Stimulated activated CD4-positive, alpha-beta T cell treated with anti-CD3 and anti-CD28 coated beads, TNF-alpha, amount 100 ng/mL, for 4 hours (primary cell): ENCODE data around the gene PRSS56.
A peak's percentile ranks its signal among the peaks of the same experiment; 100 is the strongest.
"Not testable (repeated sequence)": the region's sequence is repeated elsewhere in the genome, so short reads cannot be mapped to it uniquely, and the experiment has no call there.

Source experiments
- DNase-seq, 3 experiments: peaks; one replicate each; pipeline ENCODE4 v3.0.0-alpha.2; 2020; ENCODE audit warnings: low read depth in 3 of 3

Gene PRSS56

GRCh38 chr2:232541961-232542714 lies 21.9 kb downstream of the PRSS56 start:
- no peak for DNase-seq

DNA sequence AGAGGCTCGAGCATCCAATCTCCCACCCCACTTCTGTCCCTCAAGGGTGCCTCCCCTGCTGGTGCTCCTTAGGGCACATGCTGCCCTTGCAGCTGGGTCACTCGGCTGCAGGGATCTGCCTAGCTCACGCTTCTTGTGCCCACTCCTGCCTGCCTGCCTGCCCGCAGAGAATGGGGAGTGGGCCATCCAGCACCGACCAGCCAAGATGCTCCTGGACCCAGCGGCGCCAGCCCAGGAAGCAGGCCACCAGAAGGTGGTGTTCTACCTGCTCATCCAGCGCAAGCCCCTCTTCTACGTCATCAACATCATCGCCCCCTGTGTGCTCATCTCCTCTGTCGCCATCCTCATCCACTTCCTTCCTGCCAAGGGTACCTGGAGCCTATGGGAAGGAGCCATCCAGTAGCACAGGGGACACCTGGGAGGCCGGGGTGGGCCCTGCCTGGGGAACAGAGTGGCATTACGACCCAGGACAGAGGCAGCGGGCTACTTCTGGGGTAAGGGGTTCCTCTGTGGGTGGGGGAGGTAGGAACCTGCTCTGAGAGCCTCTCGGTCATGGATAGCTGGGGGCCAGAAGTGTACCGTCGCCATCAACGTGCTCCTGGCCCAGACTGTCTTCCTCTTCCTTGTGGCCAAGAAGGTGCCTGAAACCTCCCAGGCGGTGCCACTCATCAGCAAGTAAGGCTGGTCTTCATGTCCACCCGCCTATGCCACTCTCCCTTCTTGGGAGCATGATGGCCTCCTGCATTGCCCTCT lies 22.7 kb downstream of the PRSS56 start:
- no peak for DNase-seq

GRCh38 chr2:232543491-232543890 lies 23.3 kb downstream of the PRSS56 start:
- no peak for DNase-seq

DNA sequence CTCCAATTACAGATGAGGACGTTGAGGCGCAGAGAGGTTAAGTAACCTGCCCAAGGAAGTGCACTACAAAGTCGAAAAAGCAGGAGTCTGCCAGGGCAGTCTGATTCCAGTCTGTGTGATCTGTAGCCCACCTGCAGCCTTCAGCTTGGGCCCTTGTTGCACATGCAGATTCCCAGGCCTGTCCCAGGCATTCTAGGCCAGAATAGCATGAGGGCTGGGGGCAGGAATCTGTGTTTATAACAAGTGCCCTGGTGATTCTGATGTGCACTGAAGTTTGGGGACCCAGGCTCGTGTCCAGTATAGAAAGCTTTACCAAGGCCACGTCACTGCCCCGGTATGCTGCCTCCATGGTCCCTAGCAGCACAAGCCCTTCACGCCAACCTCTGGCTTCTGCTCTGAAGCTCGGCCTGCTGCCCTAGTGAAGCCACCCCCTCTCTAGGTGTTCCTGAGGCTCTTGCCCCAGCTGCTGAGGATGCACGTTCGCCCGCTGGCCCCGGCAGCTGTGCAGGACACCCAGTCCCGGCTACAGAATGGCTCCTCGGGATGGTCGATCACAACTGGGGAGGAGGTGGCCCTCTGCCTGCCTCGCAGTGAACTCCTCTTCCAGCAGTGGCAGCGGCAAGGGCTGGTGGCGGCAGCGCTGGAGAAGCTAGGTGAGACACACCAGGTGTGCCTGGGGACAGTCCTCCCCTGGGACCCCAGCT lies 23.9 kb downstream of the PRSS56 start:
- no peak for DNase-seq

DNA sequence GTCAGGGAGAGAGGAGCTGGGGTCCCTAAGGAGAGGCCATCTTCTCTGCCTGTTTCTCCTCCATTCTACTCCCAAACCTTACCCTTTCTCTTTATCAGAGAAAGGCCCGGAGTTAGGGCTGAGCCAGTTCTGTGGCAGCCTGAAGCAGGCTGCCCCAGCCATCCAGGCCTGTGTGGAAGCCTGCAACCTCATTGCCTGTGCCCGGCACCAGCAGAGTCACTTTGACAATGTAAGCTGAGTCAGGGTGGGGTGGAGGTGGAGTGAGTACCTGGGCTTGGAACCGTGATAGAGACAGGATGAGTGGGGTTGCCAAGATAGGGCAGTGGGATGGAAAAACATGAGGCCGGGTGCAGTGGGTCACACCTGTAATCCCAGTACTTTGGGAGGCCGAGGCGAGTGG lies 24.5 kb downstream of the PRSS56 start:
- no peak for DNase-seq

- no peak for DNase-seq
These were observed 25.6 kb downstream of the PRSS56 start for GRCh38 chr2:232545511-232546375.

DNA sequence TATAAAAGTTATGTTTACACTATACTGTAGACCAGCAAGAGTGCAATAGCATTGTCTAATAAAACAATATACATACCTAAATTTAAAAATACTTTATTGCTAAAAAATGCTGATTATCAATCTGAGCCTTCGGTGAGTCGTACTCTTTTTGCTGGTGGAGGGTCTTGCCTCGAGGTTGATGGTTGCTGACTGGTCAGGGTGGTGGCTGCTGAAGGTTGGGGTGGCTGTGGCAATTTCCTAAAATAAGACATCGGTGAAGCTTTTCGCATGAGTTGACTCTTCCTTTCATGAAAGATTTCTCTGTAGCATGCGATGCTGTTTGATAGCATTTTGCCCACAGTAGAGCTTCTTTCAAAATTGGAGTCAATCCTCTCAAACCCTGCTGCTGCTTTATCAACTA lies 27.8 kb downstream of the PRSS56 start:
- no peak for DNase-seq

- DNase-seq: no peak
These were observed 29.6 kb downstream of the PRSS56 start for GRCh38 chr2:232549655-232550353.

DNA sequence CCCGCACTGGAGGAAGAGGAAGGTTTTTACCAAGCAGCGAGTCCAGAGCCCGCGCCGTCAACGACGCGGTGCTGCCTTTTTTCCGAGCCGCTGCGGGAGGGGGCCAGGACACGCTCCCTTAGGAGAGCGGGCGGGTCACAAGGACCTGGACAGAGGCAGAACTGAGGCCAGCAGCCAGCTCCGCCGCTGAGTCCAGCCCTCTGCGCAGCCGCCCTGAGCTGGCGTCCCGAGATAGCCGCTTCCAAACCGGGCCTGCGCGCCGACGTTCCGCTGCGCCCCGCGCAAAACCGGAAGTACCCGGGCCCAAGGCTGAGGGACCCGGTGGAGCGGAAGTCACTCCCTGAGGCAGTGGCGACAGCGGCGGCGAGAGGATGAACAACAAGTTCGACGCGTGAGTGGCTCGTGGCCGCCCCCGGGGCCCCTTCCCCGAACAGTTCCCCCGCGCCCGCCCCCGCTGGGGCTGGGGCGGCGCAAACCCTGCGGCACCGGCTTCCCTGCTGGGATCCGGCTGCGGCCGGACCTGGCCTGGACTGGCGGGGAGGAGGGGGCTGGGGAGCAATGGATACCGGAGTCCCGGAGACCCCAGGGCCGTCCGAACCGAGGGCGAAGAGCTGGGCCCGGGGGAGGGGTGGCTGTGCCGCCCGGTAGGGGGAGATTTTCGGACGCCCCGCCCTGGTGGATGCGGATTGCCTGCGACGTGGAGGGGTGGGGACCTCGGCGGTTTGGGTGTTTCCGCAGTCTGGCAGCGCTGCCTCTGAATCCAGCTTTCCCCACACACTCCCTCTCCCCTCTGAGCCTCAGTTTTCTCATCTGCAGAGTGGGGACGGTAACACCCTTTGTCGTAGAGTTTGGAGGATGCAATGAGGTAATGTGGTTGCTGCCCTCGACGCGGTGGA lies 30.4 kb downstream of the PRSS56 start, which contains the start of the genes EIF4E2 and TIGD1:
Gene EIF4E2, plus strand, starts transcription at position 336 of the 896 bp plus-strand sequence. Its CDS starts 36 bp downstream, at position 372.
Gene TIGD1, minus strand, starts transcription at position 204 of the 896 bp plus-strand sequence. CDS start 675 bp downstream, outside the sequence.
- DNase-seq: peak; percentile 85 to 86 (median 86)

- DNase-seq: no peak
These were observed 31.1 kb downstream of the PRSS56 start for GRCh38 chr2:232551250-232551638.

GRCh38 chr2:232551776-232552175 lies 31.6 kb downstream of the PRSS56 start:
- DNase-seq: no peak

DNA sequence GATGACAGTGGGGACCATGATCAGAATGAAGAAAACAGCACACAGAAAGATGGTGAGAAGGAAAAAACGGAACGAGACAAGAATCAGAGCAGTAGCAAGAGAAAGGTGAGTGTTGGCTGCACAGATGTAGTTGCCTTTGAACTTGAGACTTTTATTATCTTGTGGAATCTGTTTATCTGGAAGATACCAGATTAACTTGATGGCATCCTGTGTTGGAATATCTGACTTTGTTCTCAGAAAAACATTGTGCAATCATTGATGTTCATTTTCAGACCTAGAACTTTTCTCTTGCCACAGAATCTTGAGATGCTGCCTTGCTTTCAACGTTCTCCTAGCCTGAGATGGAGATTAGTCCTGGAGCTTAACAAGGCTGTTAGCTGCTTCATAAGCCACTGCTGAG lies 36.2 kb downstream of the PRSS56 start:
- no peak for DNase-seq

DNA sequence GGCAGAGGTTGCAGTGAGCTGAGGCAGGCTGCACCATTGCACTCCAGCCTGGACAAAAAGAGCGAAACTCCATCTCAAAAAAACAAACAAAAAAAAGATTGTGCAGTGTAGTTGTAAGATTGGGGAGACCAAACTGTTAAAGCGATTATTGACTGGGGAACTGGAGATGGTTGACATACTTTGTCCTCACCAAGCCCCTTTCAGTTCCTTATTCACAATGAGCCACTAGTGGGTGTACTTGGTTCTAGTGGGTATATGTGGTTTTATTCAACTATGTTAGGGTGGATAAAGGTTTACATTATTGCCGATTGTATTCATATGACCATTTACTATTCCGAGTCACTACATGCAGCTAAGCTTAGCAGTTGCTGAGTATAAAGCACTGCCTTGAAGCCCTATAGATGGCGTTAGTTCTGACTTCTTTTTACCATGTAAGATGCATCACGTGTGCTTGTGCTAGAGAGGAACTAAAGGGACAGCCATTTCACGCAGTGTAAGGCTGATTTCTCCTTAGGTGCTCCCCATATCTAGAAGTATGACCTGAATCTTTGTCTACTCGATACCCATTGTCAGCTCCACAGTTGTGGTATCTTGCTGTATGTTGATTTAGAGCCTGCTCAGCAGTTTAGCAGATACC lies 42.4 kb downstream of the PRSS56 start:
- no peak for DNase-seq

DNA sequence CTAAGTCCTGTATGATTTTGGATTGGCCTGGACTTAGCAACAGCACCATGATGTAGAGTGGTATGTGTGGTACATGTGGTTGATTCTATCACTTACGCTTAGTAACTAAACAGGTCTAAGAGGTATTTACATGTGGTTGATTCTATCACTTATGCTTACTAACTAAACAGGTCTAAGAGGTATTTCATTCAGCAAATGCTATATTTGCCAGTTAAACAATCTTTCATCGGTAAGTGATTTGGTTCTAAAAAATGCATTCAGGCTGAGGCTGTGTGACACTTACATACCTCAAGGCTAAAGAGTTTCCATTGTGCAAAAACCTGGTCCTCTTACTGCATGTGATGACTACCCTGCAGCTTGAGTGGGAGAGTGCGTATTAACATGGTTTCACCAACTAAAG lies 43.4 kb downstream of the PRSS56 start:
- DNase-seq: no peak

- no peak for DNase-seq
These were observed 47.5 kb downstream of the PRSS56 start for GRCh38 chr2:232567721-232568120.

GRCh38 chr2:232568161-232568560 lies 48.0 kb downstream of the PRSS56 start:
- DNase-seq: no peak

DNA sequence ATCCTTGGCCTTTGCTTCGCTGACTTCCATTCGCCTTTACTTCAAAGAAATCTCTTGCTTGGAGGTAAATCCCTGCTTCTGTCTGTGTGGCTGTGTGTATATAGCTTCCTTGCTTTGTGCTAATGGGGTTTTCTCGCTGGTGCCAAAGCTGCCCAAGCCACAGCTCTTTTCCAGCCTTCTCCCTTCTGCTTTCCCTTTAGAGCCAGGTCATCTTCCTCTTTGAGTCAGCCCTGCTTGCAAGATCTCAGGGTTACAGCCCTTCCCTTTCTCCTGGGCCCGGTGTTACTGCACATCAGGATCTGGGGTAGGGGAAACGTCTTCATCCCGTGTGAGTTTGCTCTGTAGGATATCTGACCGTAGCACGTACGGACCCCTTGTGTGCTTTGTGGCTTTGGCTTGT lies 49.4 kb downstream of the PRSS56 start:
- DNase-seq: no peak

DNA sequence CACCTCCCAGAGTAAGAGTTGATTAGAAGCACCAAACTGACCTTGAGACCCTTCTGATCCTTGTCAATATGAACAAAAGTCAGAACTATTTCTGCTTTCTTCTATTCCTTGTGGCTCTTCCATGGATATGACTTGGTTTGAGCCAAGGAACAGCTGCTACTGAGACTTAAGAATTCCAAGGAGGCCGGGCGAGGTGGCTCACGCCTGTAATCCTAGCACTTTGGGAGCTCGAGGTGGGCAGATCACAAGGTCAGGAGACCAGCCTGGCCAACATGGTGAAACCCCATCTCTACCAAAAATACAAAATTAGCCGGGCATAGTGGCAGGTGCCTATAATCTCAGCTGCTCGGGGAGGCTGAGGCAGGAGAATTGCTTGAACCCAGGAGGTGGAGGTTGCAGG lies 50.3 kb downstream of the PRSS56 start:
- not testable (repeated sequence) for DNase-seq

- no peak for DNase-seq
These were observed 50.9 kb downstream of the PRSS56 start for GRCh38 chr2:232571026-232571474.
